Right atrium auricular region (tissue), 2 donors: Measurements from ENCODE around the gene MCF2L. TPM values are rescaled to one million over a fixed set of nuclear protein-coding genes. Genes with fewer than 3 reads are reported as not detected.

Experiments used
- DNase-seq: peaks from one replicate; pipeline ENCODE4 v3.0.0-alpha.2; 2019; ENCODE audit warnings: low spot score
- H3K27ac ChIP-seq, 2 donors: fragments of 200-600 bp; sonication (generic); 1 replicate in 1 of 2; 2 replicates in 1 of 2; pipeline ENCODE4 v1.5.1; 2016 to 2019
- H3K27me3 ChIP-seq, 2 donors: fragments of 200-600 bp; sonication (generic); one replicate each; pipeline versions ENCODE4 v1.5.1 to v1.6.0; 2017 to 2019
- H3K36me3 ChIP-seq: fragments of 200-600 bp; sonication (generic); one replicate; pipeline ENCODE4 v1.5.1; 2016
- H3K4me1 ChIP-seq, 2 donors: fragments of 200-600 bp; sonication (generic); one replicate each; pipeline versions ENCODE4 v1.5.1 to v1.6.0; 2017 to 2019
- H3K4me3 ChIP-seq, 2 donors: fragments of 200-600 bp; sonication (generic); 1 replicate in 1 of 2; 2 replicates in 1 of 2; pipeline ENCODE4 v1.5.1; 2017 to 2019; ENCODE audit warnings: mild to moderate bottlenecking in 1 of 2, moderate library complexity in 1 of 2
- H3K9me3 ChIP-seq, 2 donors: fragments of 200-600 bp; sonication (generic); one replicate each; pipeline ENCODE4 v1.5.1; 2019
- total RNA-seq, 2 donors: library from RNA; depleted of rRNA; stranded (reverse); fragments of >200 nt; gene quantifications; one replicate each; pipeline ENCODE4 v1.1.0, GENCODE V29; 2016
- TF ChIP-seq, protein P1 (sequence below), 2 donors: fragments of 200-600 bp; sonication (generic); IDR thresholded peaks; one replicate each; pipeline ENCODE4 v1.5.1; 2019; ENCODE audit warnings: antibody characterized with exemption in 2 of 2

The MCF2L gene
- total RNA-seq, 2 donors from 2014 or later, result 17.1 to 21.6 TPM

DNA sequence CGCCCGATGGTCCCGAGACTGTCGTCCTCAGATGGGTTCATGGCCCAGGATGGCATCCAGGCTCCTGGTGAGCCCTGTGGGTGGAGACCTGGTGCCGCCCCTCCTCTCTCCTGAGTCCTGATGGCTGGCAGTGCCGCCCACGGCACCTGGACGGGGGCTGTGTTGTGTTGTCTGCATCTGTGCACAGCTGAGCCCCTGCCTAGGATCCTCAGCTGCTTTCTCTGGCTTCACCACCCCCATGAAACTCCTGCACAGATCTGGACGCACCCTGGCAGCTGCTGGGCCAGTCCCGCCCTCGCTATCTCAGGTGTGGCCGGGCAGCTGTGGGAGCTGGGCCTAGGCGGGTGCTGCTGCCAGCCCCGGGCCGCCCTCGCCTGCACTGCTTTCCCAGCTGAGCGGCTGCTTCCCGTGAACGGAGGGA, 27.7 kb downstream of the MCF2L start:
- no peaks in the 10 kb centered on the region for H3K9me3 ChIP-seq
- no peak for DNase-seq
- H3K36me3 ChIP-seq, result no peaks in the 10 kb centered on the region
- TF ChIP-seq, protein P1, sequence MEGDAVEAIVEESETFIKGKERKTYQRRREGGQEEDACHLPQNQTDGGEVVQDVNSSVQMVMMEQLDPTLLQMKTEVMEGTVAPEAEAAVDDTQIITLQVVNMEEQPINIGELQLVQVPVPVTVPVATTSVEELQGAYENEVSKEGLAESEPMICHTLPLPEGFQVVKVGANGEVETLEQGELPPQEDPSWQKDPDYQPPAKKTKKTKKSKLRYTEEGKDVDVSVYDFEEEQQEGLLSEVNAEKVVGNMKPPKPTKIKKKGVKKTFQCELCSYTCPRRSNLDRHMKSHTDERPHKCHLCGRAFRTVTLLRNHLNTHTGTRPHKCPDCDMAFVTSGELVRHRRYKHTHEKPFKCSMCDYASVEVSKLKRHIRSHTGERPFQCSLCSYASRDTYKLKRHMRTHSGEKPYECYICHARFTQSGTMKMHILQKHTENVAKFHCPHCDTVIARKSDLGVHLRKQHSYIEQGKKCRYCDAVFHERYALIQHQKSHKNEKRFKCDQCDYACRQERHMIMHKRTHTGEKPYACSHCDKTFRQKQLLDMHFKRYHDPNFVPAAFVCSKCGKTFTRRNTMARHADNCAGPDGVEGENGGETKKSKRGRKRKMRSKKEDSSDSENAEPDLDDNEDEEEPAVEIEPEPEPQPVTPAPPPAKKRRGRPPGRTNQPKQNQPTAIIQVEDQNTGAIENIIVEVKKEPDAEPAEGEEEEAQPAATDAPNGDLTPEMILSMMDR (IDR thresholded peaks at IDR 0.05), result no peak
- peaks cover 0 to 30% of the 10 kb centered on the region in 2 donors for H3K4me1 ChIP-seq
- H3K27me3 ChIP-seq, result no peaks in the 10 kb centered on the region
- H3K27ac ChIP-seq, result peak overlapping the region in 1 of 2 donors; percentile 17
- no peak overlapping the region for H3K4me3 ChIP-seq

DNA sequence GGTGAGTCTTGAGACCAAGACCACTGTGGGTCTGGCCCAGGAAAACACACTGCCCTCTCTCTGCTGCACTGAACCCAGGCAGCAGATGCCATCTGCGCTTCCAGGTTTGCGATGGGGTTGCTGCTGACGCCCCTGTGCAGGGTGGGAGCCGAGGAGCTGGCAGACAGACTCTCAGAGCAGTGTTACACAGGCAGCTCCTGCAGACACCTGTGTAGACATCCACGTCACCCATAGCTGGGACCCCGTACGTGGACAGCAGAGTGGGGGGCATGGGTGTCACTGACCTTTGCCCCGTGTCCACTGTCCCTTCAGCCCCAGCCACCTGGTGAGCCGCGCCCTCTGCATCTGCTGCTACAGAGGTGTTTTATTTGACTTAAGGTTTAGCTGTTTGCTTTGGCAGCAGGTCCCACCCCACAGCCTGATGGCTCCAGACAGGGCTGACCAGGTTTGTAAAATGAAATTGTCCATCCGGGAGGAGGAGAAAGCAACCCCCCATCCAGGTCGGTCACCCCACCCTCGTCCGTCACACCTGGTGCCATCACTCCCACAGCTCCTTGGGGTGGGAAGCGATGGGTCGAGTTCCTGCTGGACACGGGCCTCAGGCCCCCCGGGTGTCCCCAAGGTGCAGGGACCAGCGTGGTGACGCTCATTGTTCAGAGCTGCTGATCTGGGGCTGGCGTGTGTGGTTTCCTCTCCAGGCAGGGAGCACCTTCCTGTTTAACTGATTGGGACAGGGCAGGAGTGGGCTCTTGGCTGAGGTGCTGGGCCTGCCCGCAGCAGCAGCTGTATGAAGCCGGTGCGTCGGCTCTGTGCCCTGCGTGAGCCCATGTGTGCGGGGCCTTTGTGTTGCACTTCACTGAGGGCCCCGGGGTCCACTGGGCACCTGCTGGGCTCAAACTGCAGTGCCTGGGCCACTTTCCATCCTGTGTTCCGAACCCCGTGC, 28.4 kb downstream of the MCF2L start:
- Histone ChIP-seq H3K36me3 (no peaks in the 10 kb centered on the region), H3K27me3 (no peaks in the 10 kb centered on the region), H3K4me3 (no peak overlapping the region), H3K27ac (peak overlapping the region in 1 of 2 donors; percentile 17), H3K4me1 (peaks cover 0 to 37% of the 10 kb centered on the region in 2 donors), H3K9me3 (no peaks in the 10 kb centered on the region)
- DNase-seq, result no peak
- TF ChIP-seq, protein P1 (IDR thresholded peaks at IDR 0.05), result no peak

DNA sequence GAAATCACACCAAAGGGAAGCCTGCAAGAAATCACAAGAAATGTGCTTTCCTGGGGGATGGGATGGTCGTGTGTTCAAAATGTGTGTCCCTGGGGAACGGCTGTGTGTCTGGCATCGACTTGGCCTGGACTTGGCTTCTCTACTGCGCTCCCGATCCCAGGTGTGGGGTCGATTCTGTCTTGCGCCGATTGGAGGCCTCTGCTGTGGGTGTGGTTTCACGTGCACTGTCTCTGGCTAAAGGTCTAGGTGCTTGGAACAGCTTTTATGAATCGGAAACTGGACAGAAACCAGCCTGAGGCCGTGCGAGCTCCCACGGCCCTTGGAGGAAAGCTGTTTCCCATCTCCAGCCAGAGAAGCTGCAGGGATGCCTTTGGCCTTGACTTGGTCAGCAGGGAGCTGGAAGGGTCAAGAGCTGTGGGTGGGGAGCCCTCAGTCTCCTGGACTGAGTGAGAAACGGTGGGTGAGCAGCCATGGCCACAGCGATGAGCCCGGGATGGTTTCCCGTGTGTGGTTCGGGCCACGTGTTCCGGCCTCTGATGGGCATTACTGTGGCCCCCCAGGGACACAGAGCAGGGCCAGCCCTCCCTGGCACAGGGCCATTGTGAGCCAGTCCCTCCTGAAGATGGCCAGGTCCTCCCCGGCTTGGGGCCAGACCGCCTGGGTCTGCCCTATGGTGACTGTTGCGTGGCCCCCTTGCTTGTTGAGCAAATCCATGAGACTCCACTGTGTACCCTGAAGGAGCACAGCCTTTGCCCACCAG, 29.7 kb downstream of the MCF2L start:
- no peak overlapping the region for H3K27ac ChIP-seq
- H3K4me3 ChIP-seq, result no peak overlapping the region
- TF ChIP-seq, protein P1 (IDR thresholded peaks at IDR 0.05), result no peak
- H3K27me3 ChIP-seq, result no peaks in the 10 kb centered on the region
- DNase-seq, result no peak
- peaks cover 0 to 37% of the 10 kb centered on the region in 2 donors for H3K4me1 ChIP-seq
- no peaks in the 10 kb centered on the region for H3K36me3 ChIP-seq
- no peaks in the 10 kb centered on the region for H3K9me3 ChIP-seq

DNA sequence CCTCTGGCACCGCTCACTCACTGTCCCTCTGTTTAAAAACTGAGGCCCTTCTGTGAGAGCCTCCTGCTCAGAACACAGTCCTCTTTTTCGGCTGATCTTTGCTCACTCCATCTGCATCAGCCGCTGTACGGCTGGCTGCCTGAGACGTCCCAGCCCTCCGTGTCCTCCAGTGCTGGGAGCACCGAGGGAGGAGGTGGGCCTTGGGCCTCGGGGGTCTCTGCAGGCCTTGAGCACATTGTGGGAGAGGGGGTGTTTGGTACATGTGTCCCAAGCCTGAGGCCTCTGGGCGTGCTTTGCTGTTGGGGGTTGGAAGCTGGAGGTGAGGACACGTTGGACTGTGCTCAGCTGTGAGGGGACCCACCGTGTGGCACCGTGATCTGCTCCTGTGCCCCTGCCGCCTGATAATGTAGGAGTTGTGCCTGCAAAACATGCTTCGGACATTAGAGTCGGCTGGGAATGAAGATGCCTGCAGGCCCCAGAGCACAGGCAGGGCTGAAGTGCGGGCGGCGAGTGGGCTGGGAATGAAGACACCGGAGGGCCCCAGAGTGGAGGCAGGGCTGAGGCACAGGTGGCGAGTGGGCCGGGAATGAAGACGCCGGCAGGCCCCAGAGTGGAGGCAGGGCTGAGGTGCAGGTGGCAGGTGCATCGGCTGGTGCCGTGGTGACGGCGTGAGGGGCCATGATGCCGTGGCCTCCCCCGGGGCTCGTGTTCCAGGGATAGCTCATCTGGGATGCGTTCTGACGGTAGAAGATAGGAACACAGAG, 30.6 kb downstream of the MCF2L start:
- no peak for DNase-seq
- no peak overlapping the region for H3K4me3 ChIP-seq
- H3K4me1 ChIP-seq, result peaks cover 0 to 37% of the 10 kb centered on the region in 2 donors
- no peak overlapping the region for H3K27ac ChIP-seq
- no peaks in the 10 kb centered on the region for H3K27me3 ChIP-seq
- TF ChIP-seq, protein P1 (IDR thresholded peaks at IDR 0.05), result no peak
- no peaks in the 10 kb centered on the region for H3K36me3 ChIP-seq
- H3K9me3 ChIP-seq, result no peaks in the 10 kb centered on the region

DNA sequence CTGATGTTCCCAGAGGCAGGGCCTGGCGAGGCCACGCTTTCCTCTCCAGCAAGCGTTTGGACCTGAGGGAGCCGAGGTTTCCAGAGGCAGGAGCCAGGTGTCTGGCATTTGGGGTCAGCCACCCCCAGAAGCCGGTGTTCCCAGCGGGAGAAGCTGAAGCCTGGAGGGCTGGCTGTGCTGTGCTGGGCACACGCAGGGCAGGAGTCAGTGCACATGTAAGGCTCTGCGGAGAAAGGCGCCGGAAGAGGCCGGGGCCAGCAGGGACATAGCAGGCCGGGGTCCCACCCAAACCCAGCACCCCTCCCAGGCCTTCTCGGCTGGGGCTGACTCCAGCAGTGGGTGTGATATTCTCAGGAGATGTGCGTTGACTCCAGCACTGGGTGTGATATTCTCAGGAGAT, 31.6 kb downstream of the MCF2L start:
- Histone ChIP-seq H3K9me3 (no peaks in the 10 kb centered on the region), H3K4me1 (peaks cover 0 to 37% of the 10 kb centered on the region in 2 donors), H3K27me3 (no peaks in the 10 kb centered on the region), H3K4me3 (no peak overlapping the region), H3K27ac (peak overlapping the region in 1 of 2 donors; percentile 60), H3K36me3 (no peaks in the 10 kb centered on the region)
- TF ChIP-seq, protein P1 (IDR thresholded peaks at IDR 0.05), result no peak
- DNase-seq, result no peak
